CD14-positive monocyte (primary cell): Measurements from ENCODE around the gene NFKBIA. TPM values are rescaled to one million over a fixed set of nuclear protein-coding genes. Genes with fewer than 3 reads are reported as not detected.

Experiments used
- DNase-seq, 3 donors: peaks; one replicate each; pipeline ENCODE4 v3.0.0-alpha.2; 2011 to 2022
- H2AFZ ChIP-seq: 2 replicates; pipeline ENCODE4 v1.6.0; 2012; ENCODE audit warnings: mild to moderate bottlenecking, low read depth, low read length, inconsistent platforms; ENCODE audit not compliant: insufficient read depth, poor library complexity, severe bottlenecking
- H3K27ac ChIP-seq, 2 donors: 1 replicate in 1 of 2; 2 replicates in 1 of 2; pipeline ENCODE4 v1.5.1; 2012 to 2013; ENCODE audit warnings: low read length in 2 of 2, control low read depth in 1 of 2, inconsistent platforms in 1 of 2, low read depth in 1 of 2, mild to moderate bottlenecking in 1 of 2
- H3K27me3 ChIP-seq, 2 donors: one replicate each; pipeline versions ENCODE4 v1.6.0 to v1.6.1; 2011 to 2013; ENCODE audit warnings: low read length in 2 of 2; ENCODE audit not compliant: control insufficient read depth in 2 of 2, insufficient read depth in 2 of 2
- H3K36me3 ChIP-seq, 2 donors: replicated peaks in 1 of 2; 1 replicate in 1 of 2; 2 replicates in 1 of 2; pipeline versions ENCODE4 v1.5.1 to v1.6.1; 2012 to 2013; ENCODE audit warnings: low read length in 2 of 2, control low read depth in 1 of 2, inconsistent platforms in 1 of 2, mild to moderate bottlenecking in 1 of 2; ENCODE audit not compliant: insufficient read depth in 2 of 2, control insufficient read depth in 1 of 2
- H3K4me1 ChIP-seq, 2 donors: 1 replicate in 1 of 2; 2 replicates in 1 of 2; pipeline versions ENCODE4 v1.5.1 to v1.6.1; 2012 to 2013; ENCODE audit warnings: low read length in 2 of 2, control low read depth in 1 of 2, inconsistent platforms in 1 of 2, mild to moderate bottlenecking in 1 of 2, moderate library complexity in 1 of 2; ENCODE audit not compliant: insufficient read depth in 2 of 2, control insufficient read depth in 1 of 2
- H3K4me2 ChIP-seq: replicated peaks from 2 replicates; pipeline ENCODE3; 2012; ENCODE audit warnings: low read length, moderate library complexity, mild to moderate bottlenecking; ENCODE audit not compliant: poor library complexity, severe bottlenecking; ENCODE audit errors: extremely low read depth
- H3K4me3 ChIP-seq, 3 experiments: fragments of 200-600 bp in 1 of 3; sonication (generic) in 1 of 3; replicated peaks in 1 of 3; 1 replicate in 2 of 3; 2 replicates in 1 of 3; pipeline ENCODE4 v1.5.1; 2011 to 2013; ENCODE audit warnings: low read length in 3 of 3, mild to moderate bottlenecking in 3 of 3, control low read depth in 2 of 3, low read depth in 2 of 3, inconsistent platforms in 1 of 3, moderate library complexity in 1 of 3
- H3K79me2 ChIP-seq: 2 replicates; pipeline ENCODE4 v1.6.0; 2012; ENCODE audit warnings: mild to moderate bottlenecking, control low read depth, inconsistent platforms, low read length, moderate library complexity; ENCODE audit not compliant: insufficient read depth
- H3K9ac ChIP-seq: 2 replicates; pipeline ENCODE4 v1.6.0; 2017; ENCODE audit warnings: low read length, mild to moderate bottlenecking; ENCODE audit not compliant: insufficient read depth, poor library complexity, severe bottlenecking
- H3K9me3 ChIP-seq, 2 donors: replicated peaks in 1 of 2; 1 replicate in 1 of 2; 2 replicates in 1 of 2; pipeline versions ENCODE4 v1.5.1 to v1.6.1; 2012 to 2013; ENCODE audit warnings: low read length in 2 of 2, control low read depth in 1 of 2; ENCODE audit not compliant: control insufficient read depth in 1 of 2, insufficient read depth in 1 of 2
- H4K20me1 ChIP-seq: 2 replicates; pipeline ENCODE4 v1.6.0; 2012; ENCODE audit warnings: mild to moderate bottlenecking, low read length, control low read depth, moderate library complexity; ENCODE audit not compliant: insufficient read depth
- H3K27ac Mint-ChIP-seq, 7 donors: one replicate each; pipeline ENCODE4 v1.8.0; 2020; ENCODE audit warnings: mild to moderate bottlenecking in 7 of 7, mixed read lengths in 7 of 7, moderate library complexity in 6 of 7, inconsistent platforms in 2 of 7
- H3K27me3 Mint-ChIP-seq, 3 donors: one replicate each; pipeline ENCODE4 v1.8.0; 2021 to 2022; ENCODE audit warnings: low read depth in 3 of 3, mild to moderate bottlenecking in 3 of 3, mixed read lengths in 3 of 3, moderate library complexity in 3 of 3, inconsistent platforms in 1 of 3
- H3K36me3 Mint-ChIP-seq, 2 donors: one replicate each; pipeline ENCODE4 v1.8.0; 2020; ENCODE audit warnings: mixed read lengths in 2 of 2, inconsistent platforms in 1 of 2, mild to moderate bottlenecking in 1 of 2
- H3K4me1 Mint-ChIP-seq: one replicate; pipeline ENCODE4 v1.8.0; 2020; ENCODE audit warnings: mild to moderate bottlenecking, mixed read lengths
- H3K4me3 Mint-ChIP-seq, 2 donors: one replicate each; pipeline ENCODE4 v1.8.0; 2020; ENCODE audit warnings: mild to moderate bottlenecking in 2 of 2, mixed read lengths in 2 of 2, moderate library complexity in 1 of 2
- H3K9me3 Mint-ChIP-seq, 7 donors: one replicate each; pipeline ENCODE4 v1.8.0; 2020 to 2022; ENCODE audit warnings: mixed read lengths in 7 of 7, mild to moderate bottlenecking in 6 of 7, moderate library complexity in 6 of 7, inconsistent platforms in 2 of 7
- CTCF ChIP-seq: fragments of 200-600 bp; IDR thresholded peaks from one replicate; pipeline ENCODE4 v1.8.0; 2022; ENCODE audit warnings: antibody characterized with exemption, mild to moderate bottlenecking
- WGBS: methylation state at CpG from one replicate; pipeline ENCODE4 v1.1.5; 2013; ENCODE audit warnings: missing lambda C conversion rate; ENCODE audit not compliant: insufficient coverage; 5-methylcytosine and 5-hydroxymethylcytosine counted together
- intact Hi-C, 2 donors: fragments of 100-400 bp; cut with micrococcal nuclease; formaldehyde crosslinking; loops; one replicate each; pipeline versions ENCODE4 v1.15.0 to v1.15.1; 2023
- polyA plus RNA-seq, 3 donors: library from polyadenylated mRNA; depleted of rRNA in 1 of 3; unstranded in 2 of 3; stranded (reverse) in 1 of 3; fragments of 300-500 nt in 2 of 3; fragments of >200 nt in 1 of 3; fragmentation: Illumina TruSeq in 2 of 3; gene quantifications; 1 replicate in 2 of 3; 2 replicates in 1 of 3; pipeline ENCODE4 v1.2.3, GENCODE V29; 2012 to 2021

Gene NFKBIA
- polyA plus RNA-seq, 3 donors = 868 to 4,739 (median 935) TPM

DNA sequence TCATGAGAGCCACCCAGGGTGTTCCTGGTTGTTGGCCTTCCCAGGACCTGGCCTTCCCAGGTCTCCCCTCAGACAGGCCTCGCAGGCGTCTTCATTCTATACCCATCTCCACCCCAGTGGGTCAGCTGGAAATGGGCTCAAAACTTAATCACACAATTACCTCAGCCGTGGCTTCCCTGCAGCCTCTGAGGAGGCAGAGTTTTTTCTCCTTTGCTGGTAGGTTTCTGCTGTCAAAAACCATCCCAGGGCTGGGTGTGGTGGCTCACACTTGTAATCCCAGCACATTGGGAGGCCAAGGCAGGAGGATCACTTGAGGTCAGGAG is 13.2 kb downstream of the NFKBIA start:
- Histone ChIP-seq H3K27me3 (no peaks in the 10 kb centered on the region), H3K4me2 (no peak overlapping the region), H3K79me2 (no peaks in the 10 kb centered on the region), H3K4me1 (peaks cover 11 to 13% of the 10 kb centered on the region in 2 donors), H3K9me3 (no peaks in the 10 kb centered on the region), H4K20me1 (no peaks in the 10 kb centered on the region), H3K4me3 (no peak overlapping the region), H2AFZ (no peak overlapping the region), H3K9ac (no peak overlapping the region), H3K36me3 (no peaks in the 10 kb centered on the region), H3K27ac (peak overlapping the region in 1 of 2 donors; percentile 14)
- no peaks in the 10 kb centered on the region for H3K36me3 Mint-ChIP-seq
- H3K4me3 Mint-ChIP-seq = no peak overlapping the region
- no peak for TF ChIP-seq CTCF
- H3K27me3 Mint-ChIP-seq = peaks cover 0 to 5% (median 1%) of the 10 kb centered on the region in 3 donors
- peaks cover 14% of the 10 kb centered on the region for H3K4me1 Mint-ChIP-seq
- peaks cover 0 to 1% (median 0%) of the 10 kb centered on the region in 7 donors for H3K9me3 Mint-ChIP-seq
- H3K27ac Mint-ChIP-seq = peak overlapping the region in 2 of 7 donors; percentile 13 to 53
- DNase-seq = no peak
- 80% methylated on average over 3 of the region's 3 CpGs for WGBS
- intact Hi-C loops = no loop called here

DNA sequence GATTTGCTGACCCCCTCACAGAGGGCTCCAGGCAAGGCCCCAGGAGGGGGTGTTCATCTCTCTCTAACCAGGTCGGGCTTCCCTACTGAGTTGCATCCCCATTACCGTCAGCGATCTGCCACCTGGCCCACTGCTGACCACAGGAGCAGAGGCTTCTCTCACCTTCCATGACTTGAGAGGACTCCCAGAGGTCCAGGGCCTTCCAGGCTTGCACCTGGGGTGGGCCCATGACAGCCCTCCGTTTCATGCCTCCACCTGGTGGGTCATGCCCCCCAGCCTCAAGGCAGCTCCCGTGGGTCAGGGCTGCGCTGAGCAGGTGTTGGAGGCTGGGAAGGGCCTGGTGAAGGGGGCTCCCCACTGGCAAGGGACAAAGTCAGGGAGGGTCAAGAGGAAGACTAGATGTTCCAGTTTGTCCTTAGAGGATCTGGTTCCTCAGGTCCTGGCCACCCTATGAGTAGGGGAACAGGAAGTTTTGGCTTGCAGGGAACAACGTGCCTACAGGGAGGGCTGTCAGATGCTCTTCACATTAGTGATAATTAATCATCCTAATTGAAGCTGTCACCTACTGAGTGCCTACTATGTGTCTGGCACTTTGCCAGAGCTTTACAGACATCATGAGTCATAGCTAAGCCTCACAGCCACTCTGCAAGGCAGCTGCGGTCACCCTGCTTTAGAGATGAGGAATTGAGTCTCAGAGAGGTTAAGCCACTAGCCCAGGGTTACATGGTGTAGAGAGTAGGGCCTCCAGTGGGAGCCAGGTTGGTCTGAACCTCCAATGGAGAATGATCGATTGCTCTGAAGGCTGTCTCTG is 13.8 kb downstream of the NFKBIA start:
- H3K27ac ChIP-seq = peak overlapping the region in 1 of 2 donors; percentile 14

More for the DNA sequence above, 13.8 kb downstream of the NFKBIA start:
- Histone ChIP-seq H3K27me3 (no peaks in the 10 kb centered on the region), H4K20me1 (no peaks in the 10 kb centered on the region), H3K36me3 (no peaks in the 10 kb centered on the region), H3K9ac (no peak overlapping the region), H3K79me2 (no peaks in the 10 kb centered on the region), H3K9me3 (no peaks in the 10 kb centered on the region), H3K4me1 (peaks cover 11 to 13% of the 10 kb centered on the region in 2 donors), H3K4me3 (no peak overlapping the region), H3K4me2 (no peak overlapping the region), H2AFZ (no peak overlapping the region)
- Mint-ChIP-seq H3K27me3 (peaks cover 0 to 5% (median 1%) of the 10 kb centered on the region in 3 donors), H3K4me1 (peaks cover 14% of the 10 kb centered on the region), H3K9me3 (peaks cover 0 to 1% (median 0%) of the 10 kb centered on the region in 7 donors), H3K4me3 (no peak overlapping the region), H3K27ac (peak overlapping the region in 3 of 7 donors; percentile 6 to 55 (median 53)), H3K36me3 (no peaks in the 10 kb centered on the region)
- WGBS = 67% methylated on average over 7 of the region's 9 CpGs
- no peak for TF ChIP-seq CTCF
- intact Hi-C loops = no loop called here
- peak; percentile 83 to 96 (median 91) for DNase-seq
